K562 (cell line): Measurements from ENCODE around the gene CLTA. TPM values are rescaled to one million over a fixed set of nuclear protein-coding genes. Genes with fewer than 3 reads are reported as not detected.

ENCODE experiments used
- ATAC-seq: fragments of 200-7000 bp; cut with Tn5 transposase; 3 replicates; pipeline ENCODE4 v1.9.1; 2020; ENCODE audit warnings: moderate library complexity
- BruUV-seq: library from RNA; stranded (reverse); fragments of 400-500 nt; replicated peaks from 2 replicates; lab custom pipeline; 2021; lab: Mats Ljungman, UMichigan
- CTCF ChIA-PET: fragments of 300-600 bp; formaldehyde crosslinking; extraction: SDS; loops from one replicate; lab custom pipeline; 2021; ENCODE audit warnings: low intra/inter-chr PET ratio; lab: Yijun Ruan, JAX
- POLR2A ChIA-PET: fragments of 300-600, 350-650 bp; sonication (Branson Sonifier 250); formaldehyde crosslinking; extraction: SDS; loops from one replicate; lab custom pipeline; 2021; ENCODE audit warnings: antibody characterized with exemption, inconsistent platforms; lab: Yijun Ruan, JAX
- DNase-seq, 4 experiments: peaks; one replicate each; pipeline versions ENCODE4 v3.0.0 to v3.0.0-alpha.2; 2011 to 2018; ENCODE audit warnings: low spot score in 3 of 4, mixed read lengths in 3 of 4; ENCODE audit errors: extremely low read depth in 1 of 4
- FAIRE-seq: peaks from 2 replicates; lab custom pipeline; 2011; peaks lifted over from hg19 to GRCh38; lab: Jason Lieb, UNC
- H2AFZ ChIP-seq: 2 replicates; pipeline ENCODE4 v1.6.0; 2011; ENCODE audit warnings: low read depth, low read length, control low read depth, inconsistent platforms
- H3K27ac ChIP-seq: fragments of 200-600 bp; 3 replicates; pipeline ENCODE4 v1.8.0; 2011; ENCODE audit warnings: low read depth, mild to moderate bottlenecking, control low read depth, inconsistent platforms, low read length, moderate library complexity, mixed read lengths; ENCODE audit errors: extremely low read depth
- H3K27me3 ChIP-seq, 2 experiments: fragments of 300-600 bp in 1 of 2; 2 replicates in 1 of 2; 3 replicates in 1 of 2; pipeline versions ENCODE4 v1.6.0 to v1.8.0; 2011; ENCODE audit warnings: inconsistent platforms in 2 of 2, low read length in 2 of 2, mild to moderate bottlenecking in 1 of 2, mixed read lengths in 1 of 2, moderate library complexity in 1 of 2; ENCODE audit not compliant: control insufficient read depth in 2 of 2, insufficient read depth in 2 of 2
- H3K36me3 ChIP-seq: fragments of 300-600 bp; 3 replicates; pipeline ENCODE4 v1.8.0; 2011; ENCODE audit warnings: mild to moderate bottlenecking, low read length, inconsistent platforms; ENCODE audit not compliant: control insufficient read depth, insufficient read depth
- H3K4me1 ChIP-seq, 2 experiments: fragments of 200-600 bp in 1 of 2; replicated peaks in 1 of 2; 2 replicates in 1 of 2; 3 replicates in 1 of 2; pipeline versions ENCODE4 v1.5.1 to v1.8.0; 2011; ENCODE audit warnings: inconsistent platforms in 2 of 2, low read length in 2 of 2, mild to moderate bottlenecking in 1 of 2, mixed read lengths in 1 of 2, moderate library complexity in 1 of 2; ENCODE audit not compliant: control insufficient read depth in 2 of 2, insufficient read depth in 2 of 2
- H3K4me2 ChIP-seq: 2 replicates; pipeline ENCODE4 v1.6.1; 2011; ENCODE audit warnings: low read length, control low read depth, inconsistent platforms, mixed read lengths; ENCODE audit not compliant: insufficient read depth
- H3K4me3 ChIP-seq: fragments of 200-600 bp; sonication (generic), shearing (Covaris generic); 2 replicates; pipeline ENCODE4 v1.5.1; 2016; ENCODE audit warnings: control low read depth, inconsistent platforms
- H3K79me2 ChIP-seq: fragments of 200-600 bp; 3 replicates; pipeline ENCODE4 v1.8.0; 2011; ENCODE audit warnings: low read length, inconsistent platforms; ENCODE audit not compliant: control insufficient read depth, insufficient read depth
- H3K9ac ChIP-seq, 2 experiments: 2 replicates each; pipeline versions ENCODE4 v1.6.0 to v1.6.1; 2011; ENCODE audit warnings: low read depth in 2 of 2, low read length in 2 of 2, control low read depth in 1 of 2, inconsistent platforms in 1 of 2, mild to moderate bottlenecking in 1 of 2, mixed read lengths in 1 of 2; ENCODE audit not compliant: insufficient read depth in 1 of 2
- H3K9me1 ChIP-seq: one replicate; pipeline ENCODE4 v1.6.0; 2011; ENCODE audit warnings: inconsistent platforms, mild to moderate bottlenecking, low read length, moderate library complexity; ENCODE audit not compliant: control insufficient read depth, insufficient read depth
- H3K9me3 ChIP-seq: replicated peaks from 2 replicates; pipeline ENCODE4 v1.5.1; 2011; ENCODE audit warnings: low read depth, low read length, inconsistent platforms; ENCODE audit not compliant: control insufficient read depth, insufficient read depth
- H4K20me1 ChIP-seq: replicated peaks from 2 replicates; pipeline ENCODE4 v1.6.1; 2011; ENCODE audit warnings: low read length, inconsistent platforms, mixed read lengths; ENCODE audit not compliant: control insufficient read depth, insufficient read depth
- ARID3B ChIP-seq: fragments of 250-450 bp; sonication (Bioruptor Pico); IDR thresholded peaks from 2 replicates; pipeline ENCODE4 v1.4.0; 2020; ENCODE audit warnings: borderline replicate concordance
- CREBBP ChIP-seq: IDR thresholded peaks from one replicate; pipeline ENCODE4 v1.6.1; 2012; ENCODE audit warnings: low read depth, mild to moderate bottlenecking, control low read depth, inconsistent platforms, low read length
- FOXP1 ChIP-seq: sonication (generic); formaldehyde crosslinking; IDR thresholded peaks from 2 replicates; pipeline ENCODE4 v1.8.0; 2022; ENCODE audit warnings: mild to moderate bottlenecking, missing genetic modification reagents
- GABPA ChIP-seq: fragments of 200-800 bp; sonication (Bioruptor generic); conservative IDR thresholded peaks from 2 replicates; pipeline ENCODE4 v1.6.1; 2016; ENCODE audit warnings: low read depth, missing genetic modification characterization, missing compliant biosample characterization
- POLR2AphosphoS5 ChIP-seq: IDR thresholded peaks from 2 replicates; pipeline ENCODE4 v1.6.1; 2011; ENCODE audit warnings: mild to moderate bottlenecking, low read depth, low read length, moderate library complexity; ENCODE audit not compliant: control insufficient read depth, insufficient read depth
- RHOXF2B ChIP-seq: fragments of 250-450 bp; sonication (Bioruptor Pico); conservative IDR thresholded peaks from 2 replicates; pipeline ENCODE4 v1.5.1; 2021
- RNF219 ChIP-seq: fragments of 250-450 bp; sonication (Bioruptor Pico); IDR thresholded peaks from 2 replicates; pipeline ENCODE4 v1.5.0; 2022; ENCODE audit warnings: mild to moderate bottlenecking
- TCF7 ChIP-seq: sonication (generic); IDR thresholded peaks from 2 replicates; pipeline ENCODE4 v1.6.1; 2016; ENCODE audit warnings: antibody characterized with exemption, borderline replicate concordance
- ZC3H4 ChIP-seq: sonication (generic); formaldehyde crosslinking; IDR thresholded peaks from 2 replicates; pipeline ENCODE4 v1.9.0; 2021; ENCODE audit warnings: missing genetic modification reagents, borderline replicate concordance
- ZNF512 ChIP-seq: IDR thresholded peaks from 2 replicates; pipeline ENCODE4 v1.6.1; 2016; ENCODE audit warnings: missing genetic modification characterization, missing compliant biosample characterization
- ZNF561 ChIP-seq: fragments of 450-650 bp; formaldehyde crosslinking; conservative IDR thresholded peaks from 2 replicates; pipeline ENCODE4 v1.4.0; 2020; ENCODE audit warnings: mild to moderate bottlenecking, moderate library complexity
- ZNF586 ChIP-seq: fragments of 450-650 bp; formaldehyde crosslinking; conservative IDR thresholded peaks from 2 replicates; pipeline ENCODE4 v1.4.0; 2020; ENCODE audit warnings: mild to moderate bottlenecking, moderate library complexity
- WGBS: fragments of 100-300 bp; shearing (Covaris generic); methylation state at CpG from one replicate; pipeline ENCODE4 v1.1.6; 2016; ENCODE audit warnings: low coverage, mixed read lengths; ENCODE audit not compliant: insufficient coverage; ENCODE audit errors: missing lambda C conversion rate; 5-methylcytosine and 5-hydroxymethylcytosine counted together
- in situ Hi-C: fragments of 300-500 bp; cut with MboI; formaldehyde crosslinking; loops from 4 replicates; pipeline ENCODE4 v1.15.0; 2018; ENCODE audit warnings: inconsistent platforms, mixed read lengths
- intact Hi-C: fragments of 100-400 bp; cut with micrococcal nuclease; formaldehyde crosslinking; loops from 2 replicates; pipeline ENCODE4 v1.14.2; 2022
- polyA plus RNA-seq, 8 experiments: library from polyadenylated mRNA; depleted of rRNA in 4 of 8; stranded (reverse) in 5 of 8; unstranded in 3 of 8; fragments of >200 nt; fragmentation: Nextera tagmentation in 2 of 8; fragmentation: Illumina TruSeq in 1 of 8; extraction: Ambion mirVana in 2 of 8; extraction: Trizol in 1 of 8; gene quantifications; 2 replicates each; pipeline versions ENCODE4 v1.2.1 to v1.2.3, GENCODE V29; 2011 to 2014; ENCODE audit warnings: inconsistent platforms in 1 of 8, missing spikeins in 1 of 8
- total RNA-seq, 7 experiments: library from RNA; depleted of rRNA in 6 of 7; stranded (reverse); fragments of >200 nt in 6 of 7; fragmentation: Illumina TruSeq in 2 of 7; extraction: Trizol in 2 of 7; gene quantifications; 2 replicates each; pipeline versions ENCODE4 v1.2.1 to v1.2.3, GENCODE V29; 2011 to 2021; ENCODE audit warnings: low replicate concordance in 1 of 7

Gene CLTA
- total and polyA plus RNA-seq, 9 of the 15 experiments (the other 6 are each of a cell fraction or from before 2014, with no cell fraction given) = 37.8 to 219 (median 144) TPM

- Histone ChIP-seq H3K9ac (no peak overlapping the region), H3K9me3 (no peaks in the 10 kb centered on the region), H3K4me1 (no peaks in the 10 kb centered on the region; a peak in 1 of 5 replicates), H4K20me1 (no peaks in the 10 kb centered on the region), H3K36me3 (no peaks in the 10 kb centered on the region), H3K79me2 (no peaks in the 10 kb centered on the region), H2AFZ (no peak overlapping the region), H3K4me2 (no peak overlapping the region), H3K4me3 (no peak overlapping the region), H3K9me1 (no peaks in the 10 kb centered on the region), H3K27me3 (peaks cover 0 to 15% of the 10 kb centered on the region in 2 experiments; a peak in 2 of 5 replicates), H3K27ac (no peak overlapping the region)
- DNase-seq (no peak), ATAC-seq (no peak; the same call in 2 of the 3 replicates), FAIRE-seq (no peak)
- 17% methylated on average over 2 of the region's 3 CpGs for WGBS
- ChIA-PET CTCF (no interaction called here), POLR2A (interaction anchor here (1.1 to 3.2 kb wide), 2 partner anchors 9 to 16 kb away, joined by 3 to 13 read pairs; partner anchors contain the start of gene CLTA)
- in situ Hi-C loops = no loop called here
- TF ChIP-seq TCF7 (no peak), ZNF512 (tag) (no peak), ZNF586 (CRISPR knock-in tag) (no peak), CREBBP (no peak), POLR2AphosphoS5 (no peak), ZC3H4 (CRISPR knock-in tag) (no peak), GABPA (tag) (no peak), RHOXF2B (CRISPR knock-in tag) (no peak), FOXP1 (CRISPR knock-in tag) (no peak), RNF219 (no peak), ARID3B (no peak), ZNF561 (CRISPR knock-in tag) (no peak)
- intact Hi-C loops = no loop called here
- no TSS peak for BruUV-seq
Measured at GRCh38 chr9:36174731-36175130, 16.0 kb upstream of the CLTA start.
